Spleen (tissue), 11 donors: ENCODE data around the gene RSRP1. TPM values are rescaled to one million over a fixed set of nuclear protein-coding genes. Genes with fewer than 3 reads are reported as not detected.

Experiments used
- DNase-seq: peaks from one replicate; pipeline ENCODE4 v3.0.0-alpha.2; 2020
- H3K27ac ChIP-seq, 8 donors: fragments of 200-600 bp; sonication (generic) in 7 of 8; 1 replicate in 4 of 8; 2 replicates in 4 of 8; pipeline versions ENCODE4 v1.5.0 to v1.8.0; 2016 to 2021; ENCODE audit warnings: inconsistent platforms in 4 of 8, mild to moderate bottlenecking in 4 of 8, moderate library complexity in 1 of 8
- H3K27me3 ChIP-seq, 7 donors: fragments of 200-600 bp; sonication (generic) in 6 of 7; replicated peaks in 1 of 7; 1 replicate in 4 of 7; 2 replicates in 3 of 7; pipeline versions ENCODE4 v1.5.0 to v1.8.0; 2016 to 2021; ENCODE audit warnings: inconsistent platforms in 3 of 7, mild to moderate bottlenecking in 1 of 7
- H3K36me3 ChIP-seq, 6 donors: fragments of 200-600 bp; sonication (generic) in 5 of 6; 1 replicate in 4 of 6; 2 replicates in 2 of 6; pipeline versions ENCODE4 v1.5.0 to v1.8.0; 2016 to 2021; ENCODE audit warnings: inconsistent platforms in 2 of 6
- H3K4me1 ChIP-seq, 6 donors: fragments of 200-600 bp; sonication (generic) in 5 of 6; 1 replicate in 3 of 6; 2 replicates in 3 of 6; pipeline versions ENCODE4 v1.5.0 to v1.8.0; 2016 to 2021; ENCODE audit warnings: inconsistent platforms in 3 of 6
- H3K4me3 ChIP-seq, 8 donors: fragments of 200-600 bp; sonication (generic) in 7 of 8; 1 replicate in 4 of 8; 2 replicates in 4 of 8; pipeline versions ENCODE4 v1.5.0 to v1.8.0; 2016 to 2021; ENCODE audit warnings: inconsistent platforms in 4 of 8, mild to moderate bottlenecking in 4 of 8, moderate library complexity in 2 of 8
- H3K9me3 ChIP-seq, 8 donors: fragments of 200-600 bp; sonication (generic) in 7 of 8; 1 replicate in 4 of 8; 2 replicates in 4 of 8; pipeline versions ENCODE4 v1.5.0 to v1.8.0; 2016 to 2021; ENCODE audit warnings: inconsistent platforms in 4 of 8
- CTCF ChIP-seq, 11 experiments: fragments of 200-600 bp in 7 of 11; fragments of 450-650 bp in 4 of 11; sonication (generic) in 4 of 11; IDR thresholded peaks in 8 of 11; conservative IDR thresholded peaks in 3 of 11; 1 replicate in 7 of 11; 2 replicates in 4 of 11; pipeline versions ENCODE4 v1.4.0 to v1.8.0; 2016 to 2021; ENCODE audit warnings: antibody characterized with exemption in 11 of 11, inconsistent platforms in 4 of 11, mild to moderate bottlenecking in 1 of 11
- POLR2A ChIP-seq, 3 donors: fragments of 450-650 bp; IDR thresholded peaks; one replicate each; pipeline ENCODE4 v1.5.1; 2017; ENCODE audit warnings: antibody characterized with exemption in 3 of 3, mild to moderate bottlenecking in 1 of 3
- POLR2AphosphoS5 ChIP-seq, 3 donors: sonication (generic); formaldehyde crosslinking; IDR thresholded peaks; one replicate each; pipeline ENCODE4 v1.5.1; 2017; ENCODE audit warnings: antibody characterized with exemption in 3 of 3
- WGBS, 5 donors: extraction: QIAGEN DNeasy Blood & Tissue Kit in 3 of 5; methylation state at CpG; one replicate each; pipeline versions ENCODE4 v1.1.5 to v1.1.7; 2013 to 2018; 5-methylcytosine and 5-hydroxymethylcytosine counted together
- intact Hi-C: fragments of 100-400 bp; cut with DNase I; formaldehyde crosslinking; loops from one replicate; pipeline ENCODE4 v1.15.0; 2023; ENCODE audit warnings: low total_unique reads
- polyA plus RNA-seq, 3 donors: library from polyadenylated mRNA; stranded (reverse); fragments of 200-250 nt; gene quantifications; one replicate each; pipeline ENCODE4 v1.2.1, GENCODE V29; 2013
- total RNA-seq, 7 donors: library from RNA; depleted of rRNA in 3 of 7; stranded (reverse); fragments of >200 nt in 3 of 7; fragmentation: NEBNext Ultra II Directional in 4 of 7; extraction: Animal tissue kit (Norgen Biotek cat#: 25700) in 4 of 7; gene quantifications; one replicate each; pipeline versions ENCODE4 v1.1.0 to v1.2.1, GENCODE V29; 2016 to 2021
- donor health status: healthy with polysubstance abuse.
- donor health status: DM: no; HTN: no; CAD: no; lungs with moderate emphysema.
- donor health status: DM: no; HTN: no; CAD: no.
- donor health status: Bipolar disorder and iron deficiency.
- donor health status: healthy.
- donor health status: DM: no; HTN: no; CAD: no.
- donor health status: DM: yes; HTN: yes; CAD: no.

Gene RSRP1
- total and polyA plus RNA-seq, 10 donors = 159 to 394 (median 219) TPM

- WGBS, 5 donors = 90 to 98% (median 96%) methylated on average over 5 of the region's 5 CpGs
- Histone ChIP-seq H3K4me3 (no peak overlapping the region), H3K27ac (no peak overlapping the region), H3K4me1 (peaks cover 5 to 19% (median 14%) of the 10 kb centered on the region in 6 donors), H3K9me3 (no peaks in the 10 kb centered on the region), H3K36me3 (peaks cover 0 to 10% (median 0%) of the 10 kb centered on the region in 6 donors), H3K27me3 (no peaks in the 10 kb centered on the region)
- DNase-seq = no peak
- intact Hi-C loops = loop anchor here (10.0 kb wide), 1 partner anchor 88 kb away; no protein-coding TSS in a partner anchor
- TF ChIP-seq CTCF (IDR thresholded peaks at IDR 0.05 in 8 of 11, conservative IDR thresholded peaks at IDR 0.05 in 3 of 11) (no peak), POLR2AphosphoS5 (IDR thresholded peaks at IDR 0.05) (no peak), POLR2A (IDR thresholded peaks at IDR 0.05) (no peak)
Observed at GRCh38 chr1:25256578-25256965, 9.3 kb upstream of the RSRP1 start.

DNA sequence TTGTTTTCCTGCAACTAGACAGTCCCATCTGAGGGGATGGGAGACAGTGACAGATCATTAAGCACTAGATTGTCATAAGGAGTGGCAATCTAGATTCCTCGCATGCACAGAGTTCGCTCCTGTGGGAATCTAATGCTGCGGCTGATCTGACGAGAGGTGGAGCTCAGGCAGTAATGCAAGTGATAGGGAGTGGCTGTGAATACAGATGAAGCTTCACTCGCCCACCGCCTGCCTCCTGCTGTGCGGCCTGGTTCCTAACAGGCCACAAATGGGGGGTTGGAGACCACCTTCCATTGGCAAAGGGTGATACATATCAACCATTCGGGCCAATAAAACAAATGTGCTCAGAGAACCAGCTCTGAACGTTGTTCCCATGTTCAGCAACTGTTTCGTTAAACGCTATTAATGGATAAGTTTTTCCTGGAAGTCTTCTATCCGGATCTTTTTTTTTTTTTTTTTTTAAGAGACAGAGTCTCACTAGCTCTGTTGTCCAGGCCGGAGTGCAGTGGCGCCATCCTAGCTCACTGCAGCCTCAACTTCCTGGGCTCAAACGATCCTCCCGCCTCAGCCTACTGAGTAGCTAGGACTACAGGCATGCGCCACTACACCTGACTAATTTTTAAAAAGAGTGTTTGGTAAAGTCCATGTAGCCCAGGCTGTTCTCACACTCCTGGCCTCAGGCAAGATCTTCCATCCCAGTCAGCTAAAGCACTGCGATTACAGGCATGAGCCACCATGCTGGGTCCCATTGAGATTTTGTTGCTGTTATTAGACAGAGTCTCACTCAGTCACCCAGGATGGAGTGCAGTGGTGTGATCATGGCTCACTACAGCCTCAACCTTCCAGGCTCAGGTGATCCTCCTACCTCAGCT is 8.7 kb upstream of the RSRP1 start:
- TF ChIP-seq POLR2A (IDR thresholded peaks at IDR 0.05) (no peak), CTCF (IDR thresholded peaks at IDR 0.05 in 8 of 11, conservative IDR thresholded peaks at IDR 0.05 in 3 of 11) (no peak), POLR2AphosphoS5 (IDR thresholded peaks at IDR 0.05) (no peak)
- intact Hi-C loops = loop anchor here (10.0 kb wide), 1 partner anchor 89 kb away; no protein-coding TSS in a partner anchor
- Histone ChIP-seq H3K4me3 (no peak overlapping the region), H3K4me1 (peaks cover 5 to 16% (median 11%) of the 10 kb centered on the region in 6 donors), H3K9me3 (no peaks in the 10 kb centered on the region), H3K27ac (no peak overlapping the region), H3K27me3 (no peaks in the 10 kb centered on the region), H3K36me3 (peaks cover 0 to 10% (median 0%) of the 10 kb centered on the region in 6 donors)
- DNase-seq = no peak
- 87 to 95% (median 89%) methylated on average over 18 of the region's 18 CpGs for whole genome bisulfite sequencing, 5 donors

- no peak overlapping the region for H3K27ac ChIP-seq
- intact Hi-C loops = loop anchor here (10.0 kb wide), 1 partner anchor 91 kb away; no protein-coding TSS in a partner anchor
- 90 to 98% (median 94%) methylated on average over 2 of the region's 2 CpGs for WGBS, 5 donors
Observed at GRCh38 chr1:25253911-25254310, 6.7 kb upstream of the RSRP1 start.

More at GRCh38 chr1:25253911-25254310, 6.7 kb upstream of the RSRP1 start:
- Histone ChIP-seq H3K4me3 (no peak overlapping the region), H3K9me3 (no peaks in the 10 kb centered on the region), H3K36me3 (peaks cover 0 to 4% (median 0%) of the 10 kb centered on the region in 6 donors), H3K27me3 (no peaks in the 10 kb centered on the region), H3K4me1 (peaks cover 0 to 4% (median 0%) of the 10 kb centered on the region in 6 donors)
- no peak for DNase-seq
- TF ChIP-seq CTCF (IDR thresholded peaks at IDR 0.05 in 8 of 11, conservative IDR thresholded peaks at IDR 0.05 in 3 of 11) = no peak
- no peak for TF ChIP-seq POLR2AphosphoS5 (IDR thresholded peaks at IDR 0.05)
- no peak for TF ChIP-seq POLR2A (IDR thresholded peaks at IDR 0.05)
